Peyer's patch (tissue), 4 donors: ENCODE results near the gene DCC. TPM values are rescaled to one million over a fixed set of nuclear protein-coding genes. Genes with fewer than 3 reads are reported as not detected.

Experiments used
- DNase-seq, 3 donors: peaks; one replicate each; pipeline ENCODE4 v3.0.0-alpha.2; 2017 to 2019
- H3K27ac ChIP-seq, 4 donors: fragments of 200-600 bp; sonication (generic); one replicate each; pipeline ENCODE4 v1.5.1; 2016 to 2019
- H3K27me3 ChIP-seq, 2 donors: fragments of 200-600 bp; sonication (generic); one replicate each; pipeline ENCODE4 v1.5.1; 2019
- H3K36me3 ChIP-seq, 3 donors: fragments of 200-600 bp; sonication (generic); one replicate each; pipeline ENCODE4 v1.5.1; 2016 to 2019
- H3K4me1 ChIP-seq, 4 donors: fragments of 200-600 bp; sonication (generic); one replicate each; pipeline ENCODE4 v1.5.1; 2016 to 2019
- H3K4me3 ChIP-seq, 4 donors: fragments of 200-600 bp; sonication (generic); 1 replicate in 3 of 4; 2 replicates in 1 of 4; pipeline ENCODE4 v1.5.1; 2016 to 2019; ENCODE audit warnings: mild to moderate bottlenecking in 1 of 4
- H3K9me3 ChIP-seq, 4 donors: fragments of 200-600 bp; sonication (generic); one replicate each; pipeline ENCODE4 v1.5.1; 2016 to 2019; ENCODE audit warnings: mild to moderate bottlenecking in 1 of 4
- CTCF ChIP-seq, 6 experiments: fragments of 450-650 bp in 4 of 6; fragments of 200-600 bp in 2 of 6; sonication (generic) in 1 of 6; IDR thresholded peaks; one replicate each; pipeline ENCODE4 v1.5.1; 2017 to 2019; ENCODE audit warnings: antibody characterized with exemption in 6 of 6, mild to moderate bottlenecking in 3 of 6, moderate library complexity in 1 of 6
- POLR2A ChIP-seq, 2 donors: fragments of 450-650 bp; IDR thresholded peaks; one replicate each; pipeline ENCODE4 v1.5.1; 2017; ENCODE audit warnings: antibody characterized with exemption in 2 of 2, mild to moderate bottlenecking in 2 of 2, moderate library complexity in 2 of 2
- total RNA-seq, 4 donors: library from RNA; depleted of rRNA; stranded (reverse); fragments of >200 nt; gene quantifications; one replicate each; pipeline ENCODE4 v1.1.0, GENCODE V29; 2016

DCC gene
- total RNA-seq, 4 donors from 2014 or later: 0.13 TPM; not detected in 3

- TF ChIP-seq POLR2A (IDR thresholded peaks at IDR 0.05): no peak
These were observed 382.9 kb downstream of the DCC start for GRCh38 chr18:52722904-52723303.

GRCh38 chr18:52723550-52723970 is 383.6 kb downstream of the DCC start:
- no peak for TF ChIP-seq CTCF (IDR thresholded peaks at IDR 0.05)
- no peak for TF ChIP-seq POLR2A (IDR thresholded peaks at IDR 0.05)
- no peak for DNase-seq
- Histone ChIP-seq H3K4me3 (no peak overlapping the region), H3K9me3 (no peaks in the 10 kb centered on the region), H3K4me1 (no peaks in the 10 kb centered on the region), H3K27me3 (no peaks in the 10 kb centered on the region), H3K27ac (no peak overlapping the region), H3K36me3 (no peaks in the 10 kb centered on the region)

More at GRCh38 chr18:52722904-52723303, 382.9 kb downstream of the DCC start:
- Histone ChIP-seq H3K27ac (no peak overlapping the region), H3K9me3 (no peaks in the 10 kb centered on the region), H3K4me3 (no peak overlapping the region), H3K27me3 (no peaks in the 10 kb centered on the region), H3K36me3 (no peaks in the 10 kb centered on the region), H3K4me1 (no peaks in the 10 kb centered on the region)
- no peak for DNase-seq

- no peak overlapping the region for H3K4me3 ChIP-seq
- no peaks in the 10 kb centered on the region for H3K27me3 ChIP-seq
- no peak overlapping the region for H3K27ac ChIP-seq
- no peaks in the 10 kb centered on the region for H3K9me3 ChIP-seq
- no peak for DNase-seq
- H3K36me3 ChIP-seq: no peaks in the 10 kb centered on the region
- H3K4me1 ChIP-seq: no peaks in the 10 kb centered on the region
- TF ChIP-seq CTCF (IDR thresholded peaks at IDR 0.05): no peak
- TF ChIP-seq POLR2A (IDR thresholded peaks at IDR 0.05): no peak
These were observed 391.1 kb downstream of the DCC start for GRCh38 chr18:52730972-52731619.

GRCh38 chr18:52738946-52739345 is 398.9 kb downstream of the DCC start:
- Histone ChIP-seq H3K4me3 (no peak overlapping the region), H3K27ac (no peak overlapping the region), H3K36me3 (no peaks in the 10 kb centered on the region), H3K4me1 (no peaks in the 10 kb centered on the region), H3K27me3 (no peaks in the 10 kb centered on the region), H3K9me3 (no peaks in the 10 kb centered on the region)
- no peak for DNase-seq
- no peak for TF ChIP-seq POLR2A (IDR thresholded peaks at IDR 0.05)
- no peak for TF ChIP-seq CTCF (IDR thresholded peaks at IDR 0.05)

GRCh38 chr18:52746986-52747385 is 407.0 kb downstream of the DCC start:
- no peak for DNase-seq
- TF ChIP-seq POLR2A (IDR thresholded peaks at IDR 0.05) (no peak), CTCF (IDR thresholded peaks at IDR 0.05) (no peak)
- Histone ChIP-seq H3K4me3 (no peak overlapping the region), H3K27ac (no peak overlapping the region), H3K36me3 (no peaks in the 10 kb centered on the region), H3K9me3 (no peaks in the 10 kb centered on the region), H3K27me3 (no peaks in the 10 kb centered on the region), H3K4me1 (no peaks in the 10 kb centered on the region)

- no peaks in the 10 kb centered on the region for H3K27me3 ChIP-seq
- H3K4me1 ChIP-seq: no peaks in the 10 kb centered on the region
- TF ChIP-seq CTCF (IDR thresholded peaks at IDR 0.05): no peak
- no peak for TF ChIP-seq POLR2A (IDR thresholded peaks at IDR 0.05)
- no peak for DNase-seq
- H3K36me3 ChIP-seq: no peaks in the 10 kb centered on the region
- H3K9me3 ChIP-seq: no peaks in the 10 kb centered on the region
- H3K4me3 ChIP-seq: no peak overlapping the region
- no peak overlapping the region for H3K27ac ChIP-seq
These were observed 407.9 kb downstream of the DCC start for GRCh38 chr18:52747869-52748268.
